Measurements from ENCODE around the gene VSTM1.

VSTM1 gene

DNA sequence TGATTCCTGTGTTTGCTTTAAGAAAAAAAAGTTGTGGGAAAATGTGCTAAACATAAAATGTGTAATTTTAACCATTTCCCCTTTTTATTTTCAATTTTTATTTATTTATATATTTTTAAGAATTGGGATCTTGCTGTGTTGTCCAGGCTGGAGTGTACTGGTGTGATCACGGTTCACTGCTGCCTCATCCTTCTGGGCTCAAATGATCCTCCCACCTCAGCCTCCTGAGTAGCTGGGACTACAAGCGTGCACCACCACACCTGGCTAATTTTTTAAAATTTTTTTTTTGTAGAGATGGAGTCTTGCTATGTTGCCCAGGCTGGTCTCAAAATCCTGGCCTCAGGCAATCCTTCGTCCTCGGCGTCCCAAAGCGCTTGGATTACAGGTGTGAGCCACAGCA, 53.2 kb downstream of the VSTM1 start:
- no peak for DNase-seq (ENCODE audit: low spot score)

- DNase-seq (ENCODE audit: low spot score) = no peak
Observed at GRCh38 chr19:54009440-54009839, 54.3 kb downstream of the VSTM1 start.

DNA sequence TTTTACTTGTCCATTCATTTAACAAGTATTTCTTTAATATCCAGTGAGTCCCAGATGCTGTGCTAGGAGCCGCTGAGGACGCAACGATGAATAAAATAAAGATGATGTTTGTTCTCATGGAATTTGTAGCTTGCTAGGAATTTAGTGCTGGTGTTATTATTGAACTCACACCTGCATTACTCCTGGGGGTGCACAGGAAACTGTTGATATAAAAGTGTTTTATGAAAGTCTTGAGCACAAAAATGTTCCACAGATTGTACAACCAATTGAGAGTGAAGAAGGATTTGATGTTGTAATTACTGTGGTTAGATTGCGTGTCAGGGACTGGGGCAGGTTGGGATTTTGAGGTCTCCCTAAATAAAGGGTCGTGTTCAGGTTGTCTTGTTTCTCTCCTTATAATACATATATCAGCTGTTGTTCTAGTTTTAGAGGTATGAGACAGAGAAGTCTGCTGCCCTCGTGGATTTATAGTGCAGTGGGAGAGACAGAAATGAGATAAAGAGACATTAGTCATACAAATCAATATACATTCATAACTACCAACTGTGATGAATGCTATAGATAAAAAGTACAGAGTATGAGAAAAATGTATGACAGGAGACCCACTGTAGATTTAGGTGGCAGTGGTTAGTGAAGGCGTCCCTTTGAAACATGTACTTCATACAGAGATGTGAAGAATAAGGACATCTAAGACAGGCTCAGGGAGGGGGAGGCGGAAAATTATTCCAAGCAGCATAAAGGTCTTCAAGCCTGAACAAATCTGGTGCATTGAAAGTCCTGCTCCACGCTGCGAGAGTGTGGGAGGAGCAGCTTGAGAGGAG, 61.0 kb downstream of the VSTM1 start:
- no peak for DNase-seq (ENCODE audit: low spot score)

DNA sequence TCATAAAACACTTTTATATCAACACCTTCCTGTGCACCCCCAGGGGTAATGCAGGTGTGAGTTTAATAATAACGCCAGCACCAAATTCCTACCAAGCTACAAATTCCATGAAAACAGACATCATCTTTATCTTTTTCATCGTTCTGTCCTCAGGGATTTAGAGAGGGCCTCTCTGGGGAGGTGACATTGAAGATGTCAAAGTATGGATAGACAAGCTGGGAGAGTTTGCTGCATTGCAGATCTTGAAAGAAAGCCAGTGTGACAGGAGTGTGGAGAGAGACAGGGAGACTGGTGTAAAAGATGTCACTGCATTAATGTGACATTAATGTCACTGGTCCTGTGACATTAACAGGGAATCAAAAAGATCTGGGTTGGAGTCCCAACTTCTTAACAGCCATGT, 62.2 kb downstream of the VSTM1 start:
- no peak for DNase-seq (ENCODE audit: low spot score)

GRCh38 chr19:53999694-54000093, 64.0 kb downstream of the VSTM1 start:
- DNase-seq (ENCODE audit: low spot score) = no peak

GRCh38 chr19:53998223-53998622, 65.5 kb downstream of the VSTM1 start:
- DNase-seq (ENCODE audit: low spot score) = no peak

DNA sequence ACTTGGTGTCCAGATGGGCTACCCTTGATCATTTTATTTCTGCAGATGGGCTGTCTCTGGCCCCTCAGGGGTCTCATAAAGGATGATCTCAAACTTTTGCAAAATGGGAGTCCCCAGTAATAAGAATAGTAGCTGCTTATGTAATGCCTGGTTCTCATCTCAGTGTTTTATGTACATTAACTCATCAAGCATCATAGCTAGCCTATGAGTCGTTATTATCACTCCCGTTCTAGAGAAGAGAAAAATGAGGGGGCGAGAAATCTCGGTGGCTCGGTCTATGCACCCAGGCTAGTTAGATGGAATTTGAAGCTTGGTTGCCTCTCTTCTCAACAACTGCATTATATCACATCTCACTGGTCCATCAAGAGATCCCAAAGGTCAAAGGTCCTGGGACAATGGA, 68.9 kb downstream of the VSTM1 start:
- DNase-seq (ENCODE audit: low spot score) = no peak

GRCh38 chr19:53993448-53993847, 70.2 kb downstream of the VSTM1 start:
- DNase-seq (ENCODE audit: low spot score) = no peak

DNA sequence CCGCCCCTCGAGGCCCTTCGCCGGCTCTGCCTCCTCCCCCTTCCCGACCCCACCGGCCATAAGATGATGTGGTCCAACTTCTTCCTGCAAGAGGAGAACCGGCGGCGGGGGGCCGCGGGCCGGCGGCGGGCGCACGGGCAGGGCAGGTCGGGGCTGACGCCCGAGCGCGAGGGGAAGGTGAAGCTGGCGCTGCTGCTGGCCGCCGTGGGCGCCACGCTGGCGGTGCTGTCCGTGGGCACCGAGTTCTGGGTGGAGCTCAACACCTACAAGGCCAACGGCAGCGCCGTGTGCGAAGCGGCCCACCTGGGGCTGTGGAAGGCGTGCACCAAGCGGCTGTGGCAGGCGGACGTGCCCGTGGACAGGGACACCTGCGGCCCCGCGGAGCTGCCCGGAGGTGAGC, 70.9 kb downstream of the VSTM1 start:
- no peak for DNase-seq (ENCODE audit: low spot score)

DNA sequence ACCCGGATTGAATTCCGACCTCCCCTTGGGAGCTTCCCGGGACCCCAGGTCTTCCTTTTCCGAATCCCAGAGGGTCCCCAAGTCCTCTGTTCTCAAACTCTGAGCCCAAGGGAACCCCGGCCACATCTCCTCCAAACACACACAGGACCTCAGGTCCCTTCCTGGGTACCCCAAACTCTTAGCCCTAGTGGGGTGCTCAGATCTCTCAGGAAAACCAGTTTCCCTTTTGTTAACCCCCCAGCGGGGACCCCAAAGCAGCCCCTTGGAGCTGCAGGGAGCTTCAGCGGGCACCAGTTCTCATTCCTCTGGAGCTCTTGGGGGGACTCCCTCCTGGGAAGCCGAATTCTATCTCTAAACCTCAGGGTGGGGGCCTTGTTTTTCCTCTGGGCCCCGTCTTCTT, 71.5 kb downstream of the VSTM1 start:
- DNase-seq (ENCODE audit: low spot score) = no peak

- DNase-seq (ENCODE audit: low spot score) = no peak
Observed at GRCh38 chr19:53991224-53992113, 72.2 kb downstream of the VSTM1 start, which contains the start of gene CACNG6. CACNG6 (plus strand) TSS chr19:53991637; CDS start chr19:53992878, 1,241 bp downstream.

Measured in pons (tissue), 1 donor.